ENCODE data around the gene ATXN7L3.
"Not testable (repeated sequence)": the region's sequence is repeated elsewhere in the genome, so short reads cannot be mapped to it uniquely, and the experiment has no call there.

The ATXN7L3 gene

GRCh38 chr17:44170499-44171201 is 29.0 kb downstream of the ATXN7L3 start, which contains the start of gene ASB16:
TSS of gene ASB16 (plus strand) at chr17:44170704. CDS start at chr17:44170790, 86 bp downstream.
- DNase-seq = no peak

GRCh38 chr17:44170135-44170498 is 29.6 kb downstream of the ATXN7L3 start:
- no peak for DNase-seq

- no peak for DNase-seq
Measured at GRCh38 chr17:44167181-44167861, 32.4 kb downstream of the ATXN7L3 start.

GRCh38 chr17:44164476-44164875 is 35.2 kb downstream of the ATXN7L3 start:
- no peak for DNase-seq

- peak; percentile 34 for DNase-seq
Measured at GRCh38 chr17:44159519-44160210, 40.0 kb downstream of the ATXN7L3 start.

- DNase-seq = no peak
Measured at GRCh38 chr17:44155488-44155887, 44.2 kb downstream of the ATXN7L3 start.

- no peak for DNase-seq
Measured at GRCh38 chr17:44152875-44153274, 46.8 kb downstream of the ATXN7L3 start.

- DNase-seq = no peak
Measured at GRCh38 chr17:44149750-44150329, 49.8 kb downstream of the ATXN7L3 start.

GRCh38 chr17:44149066-44149465 is 50.6 kb downstream of the ATXN7L3 start:
- DNase-seq = not testable (repeated sequence)

GRCh38 chr17:44147812-44148211 is 51.9 kb downstream of the ATXN7L3 start:
- DNase-seq = no peak

- no peak for DNase-seq
Measured at GRCh38 chr17:44146375-44147346, 53.0 kb downstream of the ATXN7L3 start.

- DNase-seq = no peak
Measured at GRCh38 chr17:44144966-44145739, 54.5 kb downstream of the ATXN7L3 start.

- DNase-seq = not testable (repeated sequence)
Measured at GRCh38 chr17:44143921-44144320, 55.8 kb downstream of the ATXN7L3 start.

All from CD4-positive, alpha-beta T cell treated with Interleukin-17A for 4 hours (primary cell).